ENCODE measurements around the gene METAP1. TPM values are rescaled to one million over a fixed set of nuclear protein-coding genes. Genes with fewer than 3 reads are reported as not detected.
A peak's percentile ranks its signal among the peaks of the same experiment; 100 is the strongest.
"Not testable (repeated sequence)": the region's sequence is repeated elsewhere in the genome, so short reads cannot be mapped to it uniquely, and the experiment has no call there.

The METAP1 gene
- total RNA-seq, 4 donors from 2014 or later: 16.4 to 32.1 (median 20.0) TPM

- Histone ChIP-seq H3K4me1 (peaks cover 0 to 65% (median 3%) of the 10 kb centered on the region in 4 donors), H3K27ac (peak within 1 kb of the TSS; percentile 90 to 97 (median 94)), H3K27me3 (no peaks in the 10 kb centered on the region), H3K4me3 (peak within 1 kb of the TSS; percentile 61 to 87 (median 74)), H3K36me3 (peaks cover 0 to 21% (median 8%) of the 10 kb centered on the region in 3 donors), H3K9me3 (no peaks in the 10 kb centered on the region)
- TF ChIP-seq EP300 (IDR thresholded peaks at IDR 0.05) (peak in 1 of 2 donors; percentile 90), POLR2A (IDR thresholded peaks at IDR 0.05) (peak; percentile 39 to 76)
- TF ChIP-seq, protein P1, sequence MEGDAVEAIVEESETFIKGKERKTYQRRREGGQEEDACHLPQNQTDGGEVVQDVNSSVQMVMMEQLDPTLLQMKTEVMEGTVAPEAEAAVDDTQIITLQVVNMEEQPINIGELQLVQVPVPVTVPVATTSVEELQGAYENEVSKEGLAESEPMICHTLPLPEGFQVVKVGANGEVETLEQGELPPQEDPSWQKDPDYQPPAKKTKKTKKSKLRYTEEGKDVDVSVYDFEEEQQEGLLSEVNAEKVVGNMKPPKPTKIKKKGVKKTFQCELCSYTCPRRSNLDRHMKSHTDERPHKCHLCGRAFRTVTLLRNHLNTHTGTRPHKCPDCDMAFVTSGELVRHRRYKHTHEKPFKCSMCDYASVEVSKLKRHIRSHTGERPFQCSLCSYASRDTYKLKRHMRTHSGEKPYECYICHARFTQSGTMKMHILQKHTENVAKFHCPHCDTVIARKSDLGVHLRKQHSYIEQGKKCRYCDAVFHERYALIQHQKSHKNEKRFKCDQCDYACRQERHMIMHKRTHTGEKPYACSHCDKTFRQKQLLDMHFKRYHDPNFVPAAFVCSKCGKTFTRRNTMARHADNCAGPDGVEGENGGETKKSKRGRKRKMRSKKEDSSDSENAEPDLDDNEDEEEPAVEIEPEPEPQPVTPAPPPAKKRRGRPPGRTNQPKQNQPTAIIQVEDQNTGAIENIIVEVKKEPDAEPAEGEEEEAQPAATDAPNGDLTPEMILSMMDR (IDR thresholded peaks at IDR 0.05): peak in 1 of 5 experiments; percentile 6
- DNase-seq (ENCODE audit: low spot score in 2 of 2): peak; percentile 78 to 86
- WGBS, 2 donors: 0% methylated on average over 12 to 33 of the region's 53 CpGs
Measured at GRCh38 chr4:99088481-99089365, 93.2 kb downstream of the METAP1 start, which contains the start of gene ADH5. Gene ADH5, minus strand, starts transcription at chr4:99088788. Its CDS starts 88 bp downstream, at chr4:99088700.

- Histone ChIP-seq H3K4me3 (peak overlapping the region in 1 of 4 donors; percentile 67), H3K9me3 (no peaks in the 10 kb centered on the region), H3K27me3 (no peaks in the 10 kb centered on the region), H3K27ac (peak overlapping the region in 3 of 4 donors; percentile 17 to 97 (median 94)), H3K36me3 (peaks cover 0 to 2% (median 0%) of the 10 kb centered on the region in 3 donors), H3K4me1 (peaks cover 0 to 49% (median 3%) of the 10 kb centered on the region in 4 donors)
- 32 to 34% methylated on average over 2 of the region's 2 CpGs for WGBS, 2 donors
- TF ChIP-seq EP300 (IDR thresholded peaks at IDR 0.05) (no peak), POLR2A (IDR thresholded peaks at IDR 0.05) (no peak)
- TF ChIP-seq, protein P1 (IDR thresholded peaks at IDR 0.05): no peak
- no peak for DNase-seq (ENCODE audit: low spot score in 2 of 2)
Measured at GRCh38 chr4:99090481-99091215, 95.1 kb downstream of the METAP1 start.

GRCh38 chr4:99091216-99091575, 95.7 kb downstream of the METAP1 start:
- DNase-seq (ENCODE audit: low spot score in 2 of 2): no peak
- Histone ChIP-seq H3K9me3 (no peaks in the 10 kb centered on the region), H3K36me3 (no peaks in the 10 kb centered on the region), H3K27me3 (no peaks in the 10 kb centered on the region), H3K4me1 (peaks cover 0 to 44% (median 3%) of the 10 kb centered on the region in 4 donors), H3K4me3 (no peak overlapping the region), H3K27ac (peak overlapping the region in 2 of 4 donors; percentile 94 to 97)
- TF ChIP-seq, protein P1 (IDR thresholded peaks at IDR 0.05): no peak
- TF ChIP-seq POLR2A (IDR thresholded peaks at IDR 0.05): no peak
- no peak for TF ChIP-seq EP300 (IDR thresholded peaks at IDR 0.05)
- WGBS, 2 donors: 16 to 23% methylated on average over 2 of the region's 2 CpGs

DNA sequence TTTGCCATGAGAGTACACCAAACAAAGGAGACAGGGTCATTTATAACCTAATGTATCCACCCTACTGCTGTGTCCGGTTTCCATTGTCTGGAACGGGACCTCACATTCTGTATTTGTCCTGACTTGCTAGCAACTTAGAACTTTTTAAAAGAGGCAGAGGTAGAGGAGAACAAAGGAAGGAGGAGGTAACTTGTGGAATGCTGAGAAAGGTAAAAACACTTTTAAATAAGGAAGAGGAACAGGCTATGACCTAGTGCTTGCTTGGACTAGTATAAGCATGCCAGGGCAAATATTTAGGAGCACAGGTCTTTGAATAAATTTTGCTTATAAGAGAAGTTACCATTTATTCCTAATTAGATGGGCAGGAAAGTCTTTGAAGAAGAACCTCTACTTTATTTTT, 96.3 kb downstream of the METAP1 start:
- H3K9me3 ChIP-seq; H3K4me3 ChIP-seq; H3K27me3 ChIP-seq; DNase-seq (ENCODE audit: low spot score in 2 of 2); H3K27ac ChIP-seq; H3K36me3 ChIP-seq: not testable (repeated sequence)
- WGBS, 2 donors: 60 to 66% methylated on average over 2 of the region's 2 CpGs
- peaks cover 0 to 38% (median 3%) of the 10 kb centered on the region in 4 donors for H3K4me1 ChIP-seq

DNA sequence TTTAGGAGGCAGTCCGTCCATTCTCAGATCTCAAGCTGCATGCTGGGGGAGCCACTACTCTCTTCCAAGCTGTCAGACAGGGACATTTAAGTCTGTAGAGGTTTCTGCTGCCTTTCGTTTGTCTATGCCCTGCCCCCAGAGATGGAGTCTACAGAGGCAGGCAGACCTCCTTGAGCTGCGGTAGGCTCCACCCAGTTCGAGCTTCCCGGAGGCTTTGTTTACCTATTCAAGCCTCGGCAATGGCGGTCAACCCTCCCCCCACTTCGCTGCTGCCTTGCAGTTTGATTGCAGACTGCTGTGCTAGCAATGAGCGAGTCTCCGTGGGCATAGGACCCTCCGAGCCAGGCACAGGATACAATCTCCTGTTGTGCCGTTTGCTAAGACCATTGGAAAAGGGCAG, 103.8 kb downstream of the METAP1 start:
- Histone ChIP-seq H3K9me3 (no peaks in the 10 kb centered on the region), H3K4me3 (no peak overlapping the region), H3K4me1 (no peaks in the 10 kb centered on the region), H3K27me3 (no peaks in the 10 kb centered on the region), H3K36me3 (no peaks in the 10 kb centered on the region), H3K27ac (no peak overlapping the region)
- whole genome bisulfite sequencing, 2 donors: 85 to 97% methylated on average over 9 to 11 of the region's 12 CpGs
- DNase-seq (ENCODE audit: low spot score in 2 of 2): no peak
- TF ChIP-seq EP300 (IDR thresholded peaks at IDR 0.05): no peak
- TF ChIP-seq POLR2A (IDR thresholded peaks at IDR 0.05): no peak
- TF ChIP-seq, protein P1 (IDR thresholded peaks at IDR 0.05): no peak

GRCh38 chr4:99099814-99100213, 104.3 kb downstream of the METAP1 start:
- not testable (repeated sequence) for DNase-seq (ENCODE audit: low spot score in 2 of 2); H3K4me1 ChIP-seq; H3K27ac ChIP-seq; H3K27me3 ChIP-seq; H3K9me3 ChIP-seq; H3K4me3 ChIP-seq; H3K36me3 ChIP-seq
- 80 to 89% methylated on average over 5 of the region's 5 CpGs for WGBS, 2 donors
